ENCODE results near the gene PIK3R1.

DNA sequence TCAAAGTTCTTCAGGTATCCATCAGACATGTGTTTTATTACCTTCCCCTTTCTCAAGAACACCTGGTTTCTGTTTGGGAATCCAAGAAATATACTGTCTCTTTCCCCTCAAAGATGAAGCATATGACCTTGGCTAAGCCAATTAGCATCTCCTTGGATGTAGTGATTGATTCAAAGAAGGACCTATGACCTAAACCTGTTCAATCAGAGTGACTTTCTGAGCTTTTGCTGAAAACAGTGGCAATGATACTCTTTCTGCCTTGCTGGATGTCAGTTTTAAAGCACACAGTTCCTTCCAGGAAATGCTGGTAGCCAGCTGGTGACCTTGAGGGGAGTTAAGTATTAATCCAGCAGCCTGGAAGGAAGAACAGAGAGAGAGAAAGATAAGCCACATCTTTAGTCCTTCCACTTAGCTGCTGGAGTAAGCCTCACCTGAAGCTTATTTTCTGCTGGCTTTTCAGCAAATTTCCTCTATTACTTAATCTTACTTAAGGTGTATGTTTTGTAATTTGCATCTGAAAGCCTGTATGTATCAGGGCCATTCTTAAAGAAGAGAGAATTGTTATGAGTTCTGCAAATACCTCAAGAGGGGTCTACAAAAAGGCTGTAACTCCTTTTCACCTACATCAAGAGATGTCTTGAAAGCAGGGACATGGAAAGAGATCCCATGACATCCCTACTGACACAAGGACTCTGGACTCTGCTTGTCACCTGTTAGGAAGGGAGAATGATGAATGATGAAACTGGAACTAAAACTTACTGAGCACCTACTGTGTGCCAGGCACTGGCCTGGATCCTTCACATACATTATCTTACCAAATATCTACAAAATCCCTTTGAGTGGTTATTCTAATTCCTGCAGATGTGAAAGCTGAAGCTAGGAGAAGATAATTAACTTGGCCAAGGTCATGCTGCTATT is 35.2 kb upstream of the PIK3R1 start:
- TF ChIP-seq CTCF (IDR thresholded peaks at IDR 0.05) = no peak
- TF ChIP-seq POLR2A (IDR thresholded peaks at IDR 0.05) = no peak
